ENCODE data around the gene MAPKAP1. TPM values are rescaled to one million over a fixed set of nuclear protein-coding genes. Genes with fewer than 3 reads are reported as not detected.

The MAPKAP1 gene
- polyA plus RNA-seq, 3 donors = 39.9 to 57.5 (median 44.1) TPM

GRCh38 chr9:125472926-125473701 is 233.9 kb downstream of the MAPKAP1 start:
- H4K20me1 ChIP-seq (ENCODE audit: insufficient read depth, low read length) = no peaks in the 10 kb centered on the region
- Mint-ChIP-seq H3K36me3 (peaks cover 41 to 62% of the 10 kb centered on the region in 2 donors), H3K27ac (no peak overlapping the region), H3K4me1 (no peaks in the 10 kb centered on the region), H3K4me3 (no peak overlapping the region), H3K9me3 (no peaks in the 10 kb centered on the region), H3K27me3 (ENCODE audit: low read depth in 3 of 3) (no peaks in the 10 kb centered on the region)
- no peak overlapping the region for H3K9ac ChIP-seq (ENCODE audit: insufficient read depth, low read length, poor library complexity, severe bottlenecking)
- H3K27me3 ChIP-seq (ENCODE audit: control insufficient read depth in 2 of 2, insufficient read depth in 2 of 2, low read length in 2 of 2) = no peaks in the 10 kb centered on the region
- peaks cover 38 to 75% of the 10 kb centered on the region in 2 donors for H3K36me3 ChIP-seq (replicated peaks in 1 of 2; ENCODE audit: control insufficient read depth in 1 of 2, insufficient read depth in 2 of 2, low read length in 2 of 2)
- H3K4me2 ChIP-seq (replicated peaks; ENCODE audit: extremely low read depth, low read length, poor library complexity, severe bottlenecking) = no peak overlapping the region
- intact Hi-C loops (cut with micrococcal nuclease) = no loop called here
- DNase-seq = no peak
- 88% methylated on average over 6 of the region's 11 CpGs for WGBS (ENCODE audit: insufficient coverage)
- no peaks in the 10 kb centered on the region for H3K4me1 ChIP-seq (ENCODE audit: control insufficient read depth in 1 of 2, insufficient read depth in 2 of 2, low read length in 2 of 2)
- H3K79me2 ChIP-seq (ENCODE audit: insufficient read depth, low read length) = no peaks in the 10 kb centered on the region
- no peak overlapping the region for H2AFZ ChIP-seq (ENCODE audit: insufficient read depth, low read depth, low read length, poor library complexity, severe bottlenecking)
- H3K9me3 ChIP-seq (replicated peaks in 1 of 2; ENCODE audit: control insufficient read depth in 1 of 2, insufficient read depth in 1 of 2, low read length in 2 of 2) = no peaks in the 10 kb centered on the region
- no peak overlapping the region for H3K4me3 ChIP-seq (replicated peaks in 1 of 3; ENCODE audit: low read depth in 2 of 3, low read length in 3 of 3)
- no peak overlapping the region for H3K27ac ChIP-seq (ENCODE audit: low read depth in 1 of 2, low read length in 2 of 2)
- TF ChIP-seq, protein P1, sequence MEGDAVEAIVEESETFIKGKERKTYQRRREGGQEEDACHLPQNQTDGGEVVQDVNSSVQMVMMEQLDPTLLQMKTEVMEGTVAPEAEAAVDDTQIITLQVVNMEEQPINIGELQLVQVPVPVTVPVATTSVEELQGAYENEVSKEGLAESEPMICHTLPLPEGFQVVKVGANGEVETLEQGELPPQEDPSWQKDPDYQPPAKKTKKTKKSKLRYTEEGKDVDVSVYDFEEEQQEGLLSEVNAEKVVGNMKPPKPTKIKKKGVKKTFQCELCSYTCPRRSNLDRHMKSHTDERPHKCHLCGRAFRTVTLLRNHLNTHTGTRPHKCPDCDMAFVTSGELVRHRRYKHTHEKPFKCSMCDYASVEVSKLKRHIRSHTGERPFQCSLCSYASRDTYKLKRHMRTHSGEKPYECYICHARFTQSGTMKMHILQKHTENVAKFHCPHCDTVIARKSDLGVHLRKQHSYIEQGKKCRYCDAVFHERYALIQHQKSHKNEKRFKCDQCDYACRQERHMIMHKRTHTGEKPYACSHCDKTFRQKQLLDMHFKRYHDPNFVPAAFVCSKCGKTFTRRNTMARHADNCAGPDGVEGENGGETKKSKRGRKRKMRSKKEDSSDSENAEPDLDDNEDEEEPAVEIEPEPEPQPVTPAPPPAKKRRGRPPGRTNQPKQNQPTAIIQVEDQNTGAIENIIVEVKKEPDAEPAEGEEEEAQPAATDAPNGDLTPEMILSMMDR (IDR thresholded peaks at IDR 0.05) = no peak

GRCh38 chr9:125472562-125472925 is 234.5 kb downstream of the MAPKAP1 start:
- H3K4me3 Mint-ChIP-seq = no peak overlapping the region
- WGBS (ENCODE audit: insufficient coverage) = no CpG with 5 or more reads among the region's 4 CpGs
- no peak for DNase-seq
- H3K36me3 Mint-ChIP-seq = peaks cover 41 to 56% of the 10 kb centered on the region in 2 donors
- Histone ChIP-seq H3K79me2 (ENCODE audit: insufficient read depth, low read length) (no peaks in the 10 kb centered on the region), H4K20me1 (ENCODE audit: insufficient read depth, low read length) (no peaks in the 10 kb centered on the region), H3K9ac (ENCODE audit: insufficient read depth, low read length, poor library complexity, severe bottlenecking) (no peak overlapping the region), H3K27ac (ENCODE audit: low read depth in 1 of 2, low read length in 2 of 2) (no peak overlapping the region), H3K36me3 (replicated peaks in 1 of 2; ENCODE audit: control insufficient read depth in 1 of 2, insufficient read depth in 2 of 2, low read length in 2 of 2) (peaks cover 37 to 76% of the 10 kb centered on the region in 2 donors), H3K4me3 (replicated peaks in 1 of 3; ENCODE audit: low read depth in 2 of 3, low read length in 3 of 3) (no peak overlapping the region), H3K9me3 (replicated peaks in 1 of 2; ENCODE audit: control insufficient read depth in 1 of 2, insufficient read depth in 1 of 2, low read length in 2 of 2) (no peaks in the 10 kb centered on the region), H3K27me3 (ENCODE audit: control insufficient read depth in 2 of 2, insufficient read depth in 2 of 2, low read length in 2 of 2) (no peaks in the 10 kb centered on the region), H3K4me2 (replicated peaks; ENCODE audit: extremely low read depth, low read length, poor library complexity, severe bottlenecking) (no peak overlapping the region), H3K4me1 (ENCODE audit: control insufficient read depth in 1 of 2, insufficient read depth in 2 of 2, low read length in 2 of 2) (no peaks in the 10 kb centered on the region), H2AFZ (ENCODE audit: insufficient read depth, low read depth, low read length, poor library complexity, severe bottlenecking) (no peak overlapping the region)
- H3K27ac Mint-ChIP-seq = no peak overlapping the region
- intact Hi-C loops (cut with micrococcal nuclease) = no loop called here
- TF ChIP-seq, protein P1 (IDR thresholded peaks at IDR 0.05) = no peak
- no peaks in the 10 kb centered on the region for H3K9me3 Mint-ChIP-seq
- H3K27me3 Mint-ChIP-seq (ENCODE audit: low read depth in 3 of 3) = no peaks in the 10 kb centered on the region
- no peaks in the 10 kb centered on the region for H3K4me1 Mint-ChIP-seq
